ENCODE results near the gene CBLIF.

The CBLIF gene

DNA sequence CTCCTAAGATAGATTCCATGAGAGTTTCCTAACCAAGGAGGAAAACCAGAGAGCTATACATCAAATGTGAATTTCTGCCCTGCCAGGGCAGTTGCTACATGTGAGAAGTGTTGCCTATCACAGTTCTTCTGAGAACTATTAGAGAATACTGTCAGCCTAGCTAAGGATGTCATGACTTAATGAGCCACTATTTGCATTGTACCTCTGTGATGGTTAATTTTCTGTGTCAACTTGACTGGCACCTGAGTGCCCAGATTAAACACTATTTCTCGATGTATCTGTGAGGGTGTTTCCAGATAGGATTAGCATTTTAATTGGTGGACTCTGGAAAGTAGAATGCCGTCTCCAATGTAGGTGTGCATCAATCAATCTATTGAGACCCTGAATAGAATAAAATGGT is 22.6 kb upstream of the CBLIF start:
- no peak overlapping the region for H3K27ac ChIP-seq (ENCODE audit: low read depth, low read length)
- no peaks in the 10 kb centered on the region for H4K20me1 ChIP-seq (ENCODE audit: control insufficient read depth, insufficient read depth, low read depth, low read length)
- no peaks in the 10 kb centered on the region for H3K9me3 ChIP-seq (ENCODE audit: control insufficient read depth, insufficient read depth, low read length)
- peaks cover 3% of the 10 kb centered on the region; the same call in 1 of the 2 replicates for H3K27me3 ChIP-seq (ENCODE audit: control insufficient read depth, low read length)
- no peaks in the 10 kb centered on the region for H3K9me2 ChIP-seq (replicated peaks; ENCODE audit: control insufficient read depth, low read length)
- no peak overlapping the region for H3K4me2 ChIP-seq (ENCODE audit: low read length)
- H3K79me2 ChIP-seq (ENCODE audit: control insufficient read depth, low read length): no peaks in the 10 kb centered on the region
- no peaks in the 10 kb centered on the region for H3K36me3 ChIP-seq (ENCODE audit: control insufficient read depth, low read length)
- H3F3A ChIP-seq (ENCODE audit: control insufficient read depth, insufficient read depth): no peaks in the 10 kb centered on the region
- TF ChIP-seq, protein P1, sequence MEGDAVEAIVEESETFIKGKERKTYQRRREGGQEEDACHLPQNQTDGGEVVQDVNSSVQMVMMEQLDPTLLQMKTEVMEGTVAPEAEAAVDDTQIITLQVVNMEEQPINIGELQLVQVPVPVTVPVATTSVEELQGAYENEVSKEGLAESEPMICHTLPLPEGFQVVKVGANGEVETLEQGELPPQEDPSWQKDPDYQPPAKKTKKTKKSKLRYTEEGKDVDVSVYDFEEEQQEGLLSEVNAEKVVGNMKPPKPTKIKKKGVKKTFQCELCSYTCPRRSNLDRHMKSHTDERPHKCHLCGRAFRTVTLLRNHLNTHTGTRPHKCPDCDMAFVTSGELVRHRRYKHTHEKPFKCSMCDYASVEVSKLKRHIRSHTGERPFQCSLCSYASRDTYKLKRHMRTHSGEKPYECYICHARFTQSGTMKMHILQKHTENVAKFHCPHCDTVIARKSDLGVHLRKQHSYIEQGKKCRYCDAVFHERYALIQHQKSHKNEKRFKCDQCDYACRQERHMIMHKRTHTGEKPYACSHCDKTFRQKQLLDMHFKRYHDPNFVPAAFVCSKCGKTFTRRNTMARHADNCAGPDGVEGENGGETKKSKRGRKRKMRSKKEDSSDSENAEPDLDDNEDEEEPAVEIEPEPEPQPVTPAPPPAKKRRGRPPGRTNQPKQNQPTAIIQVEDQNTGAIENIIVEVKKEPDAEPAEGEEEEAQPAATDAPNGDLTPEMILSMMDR (IDR thresholded peaks at IDR 0.05; ENCODE audit: low read depth, low read length, poor library complexity, severe bottlenecking): no peak
- TF ChIP-seq EZH2phosphoT487 (IDR thresholded peaks at IDR 0.05; ENCODE audit: borderline replicate concordance, low read length): no peak
- H3K4me1 ChIP-seq (ENCODE audit: control insufficient read depth, low read length): no peaks in the 10 kb centered on the region
- no peak overlapping the region for H3K4me3 ChIP-seq (ENCODE audit: low read length)

DNA sequence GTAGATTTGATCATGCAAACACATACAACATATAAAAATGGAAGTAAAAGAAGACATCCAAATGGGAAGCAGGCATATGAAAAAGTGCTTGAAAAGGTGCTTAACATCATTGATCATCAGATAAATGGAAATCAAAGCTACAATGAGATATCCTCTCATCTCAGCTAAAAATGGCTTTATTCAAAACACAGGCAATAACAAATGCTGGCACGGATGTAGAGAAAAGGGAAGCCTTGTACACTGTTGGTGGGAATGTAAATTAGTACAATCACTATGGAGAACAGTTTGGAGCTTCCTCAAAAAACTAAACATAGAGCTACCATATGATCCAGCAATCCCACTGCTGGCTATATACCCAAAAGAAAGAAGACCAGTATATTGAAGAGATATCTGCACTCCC is 21.5 kb upstream of the CBLIF start:
- no peaks in the 10 kb centered on the region for H3K9me2 ChIP-seq (replicated peaks; ENCODE audit: control insufficient read depth, low read length)
- H3K4me2 ChIP-seq (ENCODE audit: low read length): no peak overlapping the region
- no peak overlapping the region for H3K4me3 ChIP-seq (ENCODE audit: low read length)
- H3K9me3 ChIP-seq (ENCODE audit: control insufficient read depth, insufficient read depth, low read length): no peaks in the 10 kb centered on the region
- no peaks in the 10 kb centered on the region for H3K36me3 ChIP-seq (ENCODE audit: control insufficient read depth, low read length)
- TF ChIP-seq EZH2phosphoT487 (IDR thresholded peaks at IDR 0.05; ENCODE audit: borderline replicate concordance, low read length): no peak
- TF ChIP-seq, protein P1 (IDR thresholded peaks at IDR 0.05; ENCODE audit: low read depth, low read length, poor library complexity, severe bottlenecking): no peak
- H3K4me1 ChIP-seq (ENCODE audit: control insufficient read depth, low read length): no peaks in the 10 kb centered on the region
- no peaks in the 10 kb centered on the region for H4K20me1 ChIP-seq (ENCODE audit: control insufficient read depth, insufficient read depth, low read depth, low read length)
- H3K27me3 ChIP-seq (ENCODE audit: control insufficient read depth, low read length): peaks cover 3% of the 10 kb centered on the region; the same call in 1 of the 2 replicates
- no peaks in the 10 kb centered on the region for H3F3A ChIP-seq (ENCODE audit: control insufficient read depth, insufficient read depth)
- H3K79me2 ChIP-seq (ENCODE audit: control insufficient read depth, low read length): no peaks in the 10 kb centered on the region
- no peak overlapping the region for H3K27ac ChIP-seq (ENCODE audit: low read depth, low read length)

DNA sequence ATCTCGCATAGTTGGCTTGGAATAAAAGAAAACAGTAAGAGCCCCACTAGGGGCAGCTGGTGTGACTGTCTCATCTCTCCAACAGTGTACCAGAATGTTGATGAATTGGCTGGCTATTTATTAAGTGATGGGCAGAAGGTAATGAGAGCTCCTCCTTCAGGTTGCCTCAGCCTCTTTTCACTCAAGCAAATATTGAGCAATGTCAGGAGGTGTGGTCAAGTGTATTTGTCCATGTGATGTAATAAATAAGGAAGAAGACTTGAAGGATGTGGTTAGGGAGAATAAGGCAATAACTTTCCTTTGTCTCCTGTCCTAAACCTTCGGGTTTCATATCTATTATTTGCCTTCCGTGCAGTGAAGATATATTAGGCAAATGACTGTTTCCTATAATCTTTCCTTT is 21.1 kb upstream of the CBLIF start, which contains the start of gene TCN1:
TCN1 (minus strand) TSS at position 91 of the 400 bp plus-strand sequence; CDS start at position 74, 17 bp downstream.
- Histone ChIP-seq H3K9me2 (replicated peaks; ENCODE audit: control insufficient read depth, low read length) (no peaks in the 10 kb centered on the region), H3K27me3 (ENCODE audit: control insufficient read depth, low read length) (peaks cover 3% of the 10 kb centered on the region; the same call in 1 of the 2 replicates), H3K9me3 (ENCODE audit: control insufficient read depth, insufficient read depth, low read length) (no peaks in the 10 kb centered on the region), H3K79me2 (ENCODE audit: control insufficient read depth, low read length) (no peaks in the 10 kb centered on the region), H4K20me1 (ENCODE audit: control insufficient read depth, insufficient read depth, low read depth, low read length) (no peaks in the 10 kb centered on the region), H3F3A (ENCODE audit: control insufficient read depth, insufficient read depth) (no peaks in the 10 kb centered on the region), H3K36me3 (ENCODE audit: control insufficient read depth, low read length) (no peaks in the 10 kb centered on the region), H3K4me1 (ENCODE audit: control insufficient read depth, low read length) (no peaks in the 10 kb centered on the region), H3K27ac (ENCODE audit: low read depth, low read length) (no peak within 1 kb of the TSS), H3K4me3 (ENCODE audit: low read length) (no peak within 1 kb of the TSS), H3K4me2 (ENCODE audit: low read length) (no peak within 1 kb of the TSS)
- TF ChIP-seq EZH2phosphoT487 (IDR thresholded peaks at IDR 0.05; ENCODE audit: borderline replicate concordance, low read length): no peak
- TF ChIP-seq, protein P1 (IDR thresholded peaks at IDR 0.05; ENCODE audit: low read depth, low read length, poor library complexity, severe bottlenecking): no peak
